T follicular helper cell (primary cell): Measurements from ENCODE around the gene NEDD4.

Experiments used
- DNase-seq: peaks from one replicate; pipeline ENCODE4 v3.0.0-alpha.2; 2020; ENCODE audit warnings: low read depth

NEDD4 gene

GRCh38 chr15:55778932-55779331 lies 214.5 kb downstream of the NEDD4 start:
- no peak for DNase-seq
